Stomach (tissue), 9 donors: ENCODE measurements around the gene RNF213. TPM values are rescaled to one million over a fixed set of nuclear protein-coding genes. Genes with fewer than 3 reads are reported as not detected.

Experiments
- DNase-seq, 2 donors: peaks; one replicate each; pipeline versions ENCODE4 v3.0.0 to v3.0.0-alpha.2; 2013 to 2019
- H3K27ac ChIP-seq, 5 donors: fragments of 200-600 bp in 4 of 5; sonication (generic) in 4 of 5; one replicate each; pipeline ENCODE4 v1.5.1; 2013 to 2019; ENCODE audit warnings: mild to moderate bottlenecking in 1 of 5, moderate library complexity in 1 of 5
- H3K27me3 ChIP-seq, 3 donors: fragments of 200-600 bp; sonication (generic); one replicate each; pipeline ENCODE4 v1.5.1; 2017 to 2019; ENCODE audit warnings: mixed run types in 1 of 3
- H3K36me3 ChIP-seq, 4 donors: fragments of 200-600 bp; sonication (generic); 1 replicate in 3 of 4; 2 replicates in 1 of 4; pipeline ENCODE4 v1.5.1; 2016 to 2019
- H3K4me1 ChIP-seq, 4 donors: fragments of 200-600 bp; sonication (generic); one replicate each; pipeline ENCODE4 v1.5.1; 2016 to 2019
- H3K4me3 ChIP-seq, 4 donors: fragments of 200-600 bp; sonication (generic) in 3 of 4; one replicate each; pipeline ENCODE4 v1.5.1; 2016 to 2019; ENCODE audit warnings: mild to moderate bottlenecking in 1 of 4
- H3K9me3 ChIP-seq, 4 donors: fragments of 200-600 bp; sonication (generic); one replicate each; pipeline ENCODE4 v1.5.1; 2016 to 2019
- CTCF ChIP-seq, 7 experiments: fragments of 450-650 bp in 4 of 7; fragments of 200-600 bp in 3 of 7; sonication (generic) in 3 of 7; IDR thresholded peaks; one replicate each; pipeline ENCODE4 v1.5.1; 2016 to 2019; ENCODE audit warnings: antibody characterized with exemption in 7 of 7, control low read depth in 2 of 7, mild to moderate bottlenecking in 1 of 7
- EP300 ChIP-seq: sonication (generic); formaldehyde crosslinking; IDR thresholded peaks from one replicate; pipeline ENCODE4 v1.6.1; 2017; ENCODE audit warnings: antibody characterized with exemption
- POLR2A ChIP-seq, 4 donors: fragments of 450-650 bp; IDR thresholded peaks; one replicate each; pipeline ENCODE4 v1.6.1; 2016; ENCODE audit warnings: antibody characterized with exemption in 4 of 4, control low read depth in 2 of 4, mild to moderate bottlenecking in 1 of 4, moderate library complexity in 1 of 4
- POLR2AphosphoS5 ChIP-seq, 3 donors: sonication (generic); formaldehyde crosslinking; IDR thresholded peaks; one replicate each; pipeline ENCODE4 v1.6.1; 2016; ENCODE audit warnings: antibody characterized with exemption in 3 of 3
- WGBS, 5 donors: extraction: QIAGEN DNeasy Blood & Tissue Kit in 3 of 5; methylation state at CpG; one replicate each; pipeline versions ENCODE4 v1.1.5 to v1.1.7; 2013 to 2018; 5-methylcytosine and 5-hydroxymethylcytosine counted together
- intact Hi-C: fragments of 100-400 bp; cut with DNase I; formaldehyde crosslinking; loops from one replicate; pipeline ENCODE4 v1.15.1; 2023; ENCODE audit warnings: low total_unique reads
- polyA plus RNA-seq, 3 donors: library from polyadenylated mRNA; stranded (reverse); fragments of 200-250 nt; gene quantifications; one replicate each; pipeline ENCODE4 v1.2.3, GENCODE V29; 2013
- total RNA-seq, 5 donors: library from RNA; depleted of rRNA; stranded (reverse); fragments of >200 nt; gene quantifications; one replicate each; pipeline versions ENCODE4 v1.1.0 to v1.2.3, GENCODE V29; 2014 to 2016
- donor health status: healthy with polysubstance abuse.
- donor health status: Bipolar disorder and iron deficiency.
- donor health status: healthy.

RNF213 gene
- total and polyA plus RNA-seq, 8 donors = 12.3 to 358 (median 138) TPM

DNA sequence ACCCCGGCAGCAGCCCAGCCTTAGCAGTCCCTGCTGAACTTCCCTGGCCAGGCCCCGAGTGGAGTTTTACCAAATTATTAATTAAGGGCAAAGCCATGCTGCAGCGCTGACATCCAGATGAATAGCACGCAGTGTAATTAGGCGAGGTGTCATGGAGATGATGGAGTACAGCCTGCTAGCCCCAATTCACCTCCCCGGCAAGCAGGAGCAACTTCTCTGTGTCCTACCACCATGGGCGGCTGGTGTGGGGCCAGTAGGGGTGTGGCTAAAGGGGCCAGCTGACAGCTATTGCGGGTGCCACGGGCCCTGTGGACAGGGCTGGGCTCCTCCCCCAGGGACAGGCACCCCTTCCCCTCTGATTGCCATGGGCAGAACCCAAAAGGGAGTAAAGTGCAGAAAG is 178.8 kb downstream of the RNF213 start:
- Histone ChIP-seq H3K4me1 (no peaks in the 10 kb centered on the region), H3K27ac (no peak overlapping the region), H3K36me3 (peaks cover 0 to 13% (median 7%) of the 10 kb centered on the region in 4 donors), H3K4me3 (no peak overlapping the region), H3K9me3 (no peaks in the 10 kb centered on the region), H3K27me3 (peaks cover 0 to 26% (median 0%) of the 10 kb centered on the region in 3 donors)
- 66 to 80% (median 79%) methylated on average over 9 of the region's 9 CpGs for WGBS, 5 donors
- TF ChIP-seq POLR2A (IDR thresholded peaks at IDR 0.05) = no peak
- DNase-seq = no peak
- intact Hi-C loops = no loop called here

DNA sequence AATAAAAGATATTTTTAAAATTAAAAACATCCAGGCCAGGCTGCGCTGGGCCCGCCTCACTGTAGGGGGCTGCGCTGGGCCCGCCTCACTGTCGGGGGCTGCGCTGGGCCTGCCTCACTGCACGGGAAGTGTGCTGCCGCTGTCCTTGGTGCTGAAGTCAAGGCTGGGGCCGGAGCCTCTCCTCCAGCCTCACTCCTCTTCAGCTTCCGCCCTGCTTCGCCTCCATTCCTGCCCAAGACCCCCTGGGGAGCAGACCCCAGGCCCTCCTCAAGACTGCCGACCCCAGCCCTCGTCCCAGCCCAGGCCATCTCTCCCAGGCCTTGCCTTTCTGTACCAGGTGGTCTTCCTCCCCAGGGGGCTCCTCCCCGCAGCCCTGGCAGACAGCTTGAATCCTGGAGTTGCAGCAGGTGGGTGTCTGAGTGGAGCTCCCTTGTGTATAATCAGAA is 180.5 kb downstream of the RNF213 start:
- DNase-seq = peak in 1 of 2 donors; percentile 87
- 37 to 47% (median 45%) methylated on average over 14 of the region's 14 CpGs for WGBS, 5 donors
- Histone ChIP-seq H3K36me3 (peaks cover 0 to 13% (median 7%) of the 10 kb centered on the region in 4 donors), H3K4me3 (no peak overlapping the region), H3K27me3 (peaks cover 0 to 27% (median 0%) of the 10 kb centered on the region in 3 donors), H3K4me1 (no peaks in the 10 kb centered on the region), H3K9me3 (no peaks in the 10 kb centered on the region), H3K27ac (no peak overlapping the region)
- intact Hi-C loops = no loop called here
- TF ChIP-seq EP300 = no peak
- no peak for TF ChIP-seq POLR2A (IDR thresholded peaks at IDR 0.05)
- no peak for TF ChIP-seq CTCF (IDR thresholded peaks at IDR 0.05)
- no peak for TF ChIP-seq POLR2AphosphoS5 (IDR thresholded peaks at IDR 0.05)

GRCh38 chr17:80441598-80442322 is 181.1 kb downstream of the RNF213 start:
- no peak overlapping the region for H3K27ac ChIP-seq
- no peaks in the 10 kb centered on the region for H3K9me3 ChIP-seq
- no peaks in the 10 kb centered on the region for H3K4me1 ChIP-seq
- WGBS, 5 donors = 86 to 91% (median 89%) methylated on average over 13 to 14 of the region's 14 CpGs
- H3K27me3 ChIP-seq = peaks cover 0 to 27% (median 0%) of the 10 kb centered on the region in 3 donors
- TF ChIP-seq EP300 = no peak
- no peak for TF ChIP-seq CTCF (IDR thresholded peaks at IDR 0.05)
- no peak for TF ChIP-seq POLR2AphosphoS5 (IDR thresholded peaks at IDR 0.05)
- no peak for TF ChIP-seq POLR2A (IDR thresholded peaks at IDR 0.05)
- no peak for DNase-seq
- intact Hi-C loops = no loop called here
- no peak overlapping the region for H3K4me3 ChIP-seq
- H3K36me3 ChIP-seq = peaks cover 0 to 13% (median 5%) of the 10 kb centered on the region in 4 donors

DNA sequence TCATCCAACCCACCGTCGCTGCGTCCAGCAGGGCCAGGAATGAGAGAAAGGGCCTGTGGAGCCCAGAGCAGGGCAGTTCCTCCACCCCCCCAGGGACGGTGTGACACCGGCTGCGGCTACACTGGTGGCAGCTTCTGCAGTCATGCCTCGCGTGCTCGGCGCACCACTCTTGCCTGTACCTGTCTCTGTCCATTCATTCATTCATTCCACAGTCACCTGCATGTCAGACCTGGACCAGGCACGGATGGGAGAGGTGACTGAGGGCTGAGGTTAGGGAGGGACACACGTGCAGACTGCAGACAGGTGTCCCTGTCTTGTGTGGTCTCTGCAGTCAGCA is 181.6 kb downstream of the RNF213 start:
- Histone ChIP-seq H3K4me3 (no peak overlapping the region), H3K4me1 (no peaks in the 10 kb centered on the region), H3K27me3 (peaks cover 0 to 27% (median 0%) of the 10 kb centered on the region in 3 donors), H3K9me3 (no peaks in the 10 kb centered on the region), H3K27ac (no peak overlapping the region), H3K36me3 (peaks cover 0 to 9% (median 3%) of the 10 kb centered on the region in 4 donors)
- DNase-seq = no peak
- TF ChIP-seq POLR2A (IDR thresholded peaks at IDR 0.05) (no peak), EP300 (no peak), CTCF (IDR thresholded peaks at IDR 0.05) (no peak), POLR2AphosphoS5 (IDR thresholded peaks at IDR 0.05) (no peak)
- intact Hi-C loops = no loop called here
- WGBS, 5 donors = 81 to 93% (median 85%) methylated on average over 12 of the region's 12 CpGs

DNA sequence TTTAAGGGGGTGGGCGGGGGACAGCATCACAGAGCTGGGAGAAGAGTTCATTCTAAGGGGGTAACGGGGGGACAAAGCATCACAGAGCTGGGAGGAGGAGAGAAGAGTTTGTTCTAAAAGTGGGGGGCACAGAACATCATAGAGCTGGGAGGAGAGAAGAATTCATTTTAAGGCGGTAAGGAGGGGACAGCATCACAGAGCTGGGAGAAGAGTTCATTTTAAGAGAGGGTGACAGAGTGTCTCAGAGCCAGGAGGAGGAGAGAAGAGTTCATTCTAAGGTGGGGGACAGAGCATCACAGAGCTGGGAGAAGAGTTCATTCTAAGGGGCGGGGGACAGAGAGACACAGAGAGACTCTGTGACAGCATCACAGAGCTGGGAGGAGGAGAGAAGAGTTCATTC is 182.1 kb downstream of the RNF213 start:
- TF ChIP-seq POLR2A (IDR thresholded peaks at IDR 0.05) (no peak), EP300 (no peak), CTCF (IDR thresholded peaks at IDR 0.05) (no peak), POLR2AphosphoS5 (IDR thresholded peaks at IDR 0.05) (no peak)
- Histone ChIP-seq H3K27ac (no peak overlapping the region), H3K27me3 (peaks cover 0 to 27% (median 0%) of the 10 kb centered on the region in 3 donors), H3K9me3 (no peaks in the 10 kb centered on the region), H3K36me3 (peaks cover 0 to 6% (median 2%) of the 10 kb centered on the region in 4 donors), H3K4me1 (no peaks in the 10 kb centered on the region), H3K4me3 (no peak overlapping the region)
- WGBS, 5 donors = 67 to 93% (median 88%) methylated on average over 3 to 4 of the region's 4 CpGs
- intact Hi-C loops = no loop called here
- DNase-seq = no peak
